ENCODE data around the gene CWC22.

- TF ChIP-seq POLR2A (IDR thresholded peaks at IDR 0.05) (no peak), CTCF (IDR thresholded peaks at IDR 0.05) (no peak)
These were observed 21.8 kb downstream of the CWC22 start for GRCh38 chr2:179985163-179985820.
